HepG2 (cell line): Measurements from ENCODE around the gene PADI4. TPM values are rescaled to one million over a fixed set of nuclear protein-coding genes. Genes with fewer than 3 reads are reported as not detected.

Experiments used
- ARID5B ChIP-seq: IDR thresholded peaks from 2 replicates; pipeline ENCODE4 v1.4.0; 2020; ENCODE audit warnings: mild to moderate bottlenecking, missing genetic modification reagents
- CREB1 ChIP-seq, 2 experiments: fragments of 450-650 bp in 1 of 2; IDR thresholded peaks; 2 replicates each; pipeline ENCODE4 v1.6.1; 2016 to 2017; ENCODE audit warnings: control low read depth in 1 of 2, mild to moderate bottlenecking in 1 of 2, missing compliant biosample characterization in 1 of 2, missing genetic modification characterization in 1 of 2
- CTCF ChIP-seq: sonication (generic); formaldehyde crosslinking; IDR thresholded peaks from 2 replicates; pipeline ENCODE4 v1.5.0; 2020; ENCODE audit warnings: mild to moderate bottlenecking, missing genetic modification reagents, moderate library complexity
- FOXP4 ChIP-seq: sonication (generic); formaldehyde crosslinking; IDR thresholded peaks from 2 replicates; pipeline ENCODE4 v1.4.0; 2020; ENCODE audit warnings: missing genetic modification reagents
- GATAD1 ChIP-seq: IDR thresholded peaks from 2 replicates; pipeline ENCODE4 v1.6.1; 2016; ENCODE audit warnings: missing genetic modification reagents, missing compliant biosample characterization
- GATAD2A ChIP-seq: IDR thresholded peaks from 2 replicates; pipeline ENCODE4 v1.6.1; 2016
- HINFP ChIP-seq: sonication (generic); formaldehyde crosslinking; IDR thresholded peaks from 2 replicates; pipeline ENCODE4 v1.4.0; 2020; ENCODE audit warnings: low read depth, mild to moderate bottlenecking, missing genetic modification reagents
- RBAK ChIP-seq: sonication (generic); formaldehyde crosslinking; IDR thresholded peaks from 2 replicates; pipeline ENCODE4 v1.5.1; 2020; ENCODE audit warnings: mild to moderate bottlenecking, missing genetic modification reagents
- RFX5 ChIP-seq: IDR thresholded peaks from 2 replicates; pipeline ENCODE4 v1.6.1; 2011; ENCODE audit warnings: low read depth, low read length, improper control_type of control experiment
- RXRB ChIP-seq: IDR thresholded peaks from 2 replicates; pipeline ENCODE4 v1.6.1; 2016; ENCODE audit warnings: borderline replicate concordance, missing genetic modification reagents, missing compliant biosample characterization
- TP53 ChIP-seq: sonication (generic); formaldehyde crosslinking; conservative IDR thresholded peaks from 2 replicates; pipeline ENCODE4 v1.4.0; 2020; ENCODE audit warnings: missing genetic modification reagents
- ZBTB7A ChIP-seq: sonication (generic); formaldehyde crosslinking; IDR thresholded peaks from 2 replicates; pipeline ENCODE4 v1.8.0; 2022; ENCODE audit warnings: mild to moderate bottlenecking, missing genetic modification reagents
- ZBTB7B ChIP-seq: sonication (generic); formaldehyde crosslinking; IDR thresholded peaks from 2 replicates; pipeline ENCODE4 v1.4.0; 2020; ENCODE audit warnings: missing genetic modification reagents
- ZNF136 ChIP-seq: sonication (generic); formaldehyde crosslinking; IDR thresholded peaks from 2 replicates; pipeline ENCODE4 v1.8.1; 2022; ENCODE audit warnings: low read depth, mild to moderate bottlenecking, moderate library complexity, missing genetic modification reagents
- ZNF225 ChIP-seq: sonication (generic); formaldehyde crosslinking; IDR thresholded peaks from 2 replicates; pipeline ENCODE4 v1.4.0; 2020; ENCODE audit warnings: mild to moderate bottlenecking, missing genetic modification reagents
- ZNF44 ChIP-seq: sonication (generic); formaldehyde crosslinking; IDR thresholded peaks from 2 replicates; pipeline ENCODE4 v1.5.1; 2020; ENCODE audit warnings: mild to moderate bottlenecking, missing genetic modification reagents
- ZNF549 ChIP-seq: sonication (generic); formaldehyde crosslinking; IDR thresholded peaks from 2 replicates; pipeline ENCODE4 v1.5.0; 2020; ENCODE audit warnings: missing genetic modification reagents
- ZNF580 ChIP-seq: IDR thresholded peaks from 2 replicates; pipeline ENCODE4 v1.6.1; 2016; ENCODE audit warnings: low read depth, borderline replicate concordance
- ZNF589 ChIP-seq: sonication (generic); formaldehyde crosslinking; conservative IDR thresholded peaks from 2 replicates; pipeline ENCODE4 v1.8.0; 2022; ENCODE audit warnings: mild to moderate bottlenecking, moderate library complexity, missing genetic modification reagents
- polyA plus RNA-seq, 8 experiments: library from polyadenylated mRNA; depleted of rRNA in 3 of 8; stranded (reverse) in 7 of 8; unstranded in 1 of 8; fragments of >200 nt; fragmentation: Illumina TruSeq in 4 of 8; extraction: Trizol in 4 of 8; gene quantifications; 2 replicates each; pipeline versions ENCODE4 v1.2.1 to v1.2.3, GENCODE V29; 2011 to 2016; ENCODE audit warnings: low read depth in 4 of 8, missing spikeins in 1 of 8, mixed read lengths in 1 of 8; ENCODE audit not compliant: insufficient read depth in 1 of 8
- total RNA-seq, 5 experiments: library from RNA; depleted of rRNA; stranded (reverse); fragments of >200 nt; fragmentation: Illumina TruSeq; extraction: Trizol; gene quantifications; 2 replicates each; pipeline ENCODE4 v1.2.3, GENCODE V29; 2016; ENCODE audit warnings: low read depth in 1 of 5

The PADI4 gene
- total and polyA plus RNA-seq, 2 of the 13 experiments (the other 11 are each of a cell fraction or from before 2014, with no cell fraction given), result 0.04 TPM

- TF ChIP-seq FOXP4 (CRISPR knock-in tag) (peak; percentile 22; the same call in 1 of the 2 replicates), ZBTB7B (CRISPR knock-in tag) (no peak), CTCF (CRISPR knock-in tag) (peak; percentile 95), GATAD1 (CRISPR knock-in tag) (no peak), RFX5 (no peak), ARID5B (no peak), ZNF580 (CRISPR knock-in tag) (0 out of 2 replicates have a peak, but pooled peaks have one; percentile 30), ZNF589 (CRISPR knock-in tag) (no peak), GATAD2A (CRISPR knock-in tag) (0 out of 2 replicates have a peak, but pooled peaks have one; percentile 18), RBAK (CRISPR knock-in tag) (no peak), ZNF136 (CRISPR knock-in tag) (no peak), RXRB (CRISPR knock-in tag) (0 out of 2 replicates have a peak, but pooled peaks have one; percentile 11), HINFP (peak; percentile 70; the same call in 1 of the 2 replicates), ZNF225 (CRISPR knock-in tag) (0 out of 2 replicates have a peak, but pooled peaks have one; percentile 40), TP53 (no peak), ZNF549 (CRISPR knock-in tag) (no peak), CREB1 (IDR thresholded peaks at IDR 0.05) (no peak), CREB1 (CRISPR knock-in tag; IDR thresholded peaks at IDR 0.05) (no peak), ZNF44 (CRISPR knock-in tag) (no peak), ZBTB7A (CRISPR knock-in tag) (0 out of 2 replicates have a peak, but pooled peaks have one; percentile 42)
These were observed 98.1 kb downstream of the PADI4 start (continued) for GRCh38 chr1:17405898-17406759.
